AG09319 (cell line): ENCODE data around the gene HIVEP2.
A peak's percentile ranks its signal among the peaks of the same experiment; 100 is the strongest.

Experiments
- DNase-seq: peaks from one replicate; pipeline ENCODE4 v3.0.0-alpha.2; 2010; ENCODE audit warnings: low read depth; ENCODE audit errors: extremely low read depth
- TF ChIP-seq, protein P1 (sequence below): IDR thresholded peaks from 2 replicates; pipeline ENCODE4 v1.5.1; 2011; ENCODE audit warnings: low read depth, mild to moderate bottlenecking, inconsistent platforms, low read length, moderate library complexity

Gene HIVEP2

GRCh38 chr6:142820338-142821051, 124.5 kb downstream of the HIVEP2 start:
- TF ChIP-seq, protein P1, sequence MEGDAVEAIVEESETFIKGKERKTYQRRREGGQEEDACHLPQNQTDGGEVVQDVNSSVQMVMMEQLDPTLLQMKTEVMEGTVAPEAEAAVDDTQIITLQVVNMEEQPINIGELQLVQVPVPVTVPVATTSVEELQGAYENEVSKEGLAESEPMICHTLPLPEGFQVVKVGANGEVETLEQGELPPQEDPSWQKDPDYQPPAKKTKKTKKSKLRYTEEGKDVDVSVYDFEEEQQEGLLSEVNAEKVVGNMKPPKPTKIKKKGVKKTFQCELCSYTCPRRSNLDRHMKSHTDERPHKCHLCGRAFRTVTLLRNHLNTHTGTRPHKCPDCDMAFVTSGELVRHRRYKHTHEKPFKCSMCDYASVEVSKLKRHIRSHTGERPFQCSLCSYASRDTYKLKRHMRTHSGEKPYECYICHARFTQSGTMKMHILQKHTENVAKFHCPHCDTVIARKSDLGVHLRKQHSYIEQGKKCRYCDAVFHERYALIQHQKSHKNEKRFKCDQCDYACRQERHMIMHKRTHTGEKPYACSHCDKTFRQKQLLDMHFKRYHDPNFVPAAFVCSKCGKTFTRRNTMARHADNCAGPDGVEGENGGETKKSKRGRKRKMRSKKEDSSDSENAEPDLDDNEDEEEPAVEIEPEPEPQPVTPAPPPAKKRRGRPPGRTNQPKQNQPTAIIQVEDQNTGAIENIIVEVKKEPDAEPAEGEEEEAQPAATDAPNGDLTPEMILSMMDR: no peak
- DNase-seq: no peak

DNA sequence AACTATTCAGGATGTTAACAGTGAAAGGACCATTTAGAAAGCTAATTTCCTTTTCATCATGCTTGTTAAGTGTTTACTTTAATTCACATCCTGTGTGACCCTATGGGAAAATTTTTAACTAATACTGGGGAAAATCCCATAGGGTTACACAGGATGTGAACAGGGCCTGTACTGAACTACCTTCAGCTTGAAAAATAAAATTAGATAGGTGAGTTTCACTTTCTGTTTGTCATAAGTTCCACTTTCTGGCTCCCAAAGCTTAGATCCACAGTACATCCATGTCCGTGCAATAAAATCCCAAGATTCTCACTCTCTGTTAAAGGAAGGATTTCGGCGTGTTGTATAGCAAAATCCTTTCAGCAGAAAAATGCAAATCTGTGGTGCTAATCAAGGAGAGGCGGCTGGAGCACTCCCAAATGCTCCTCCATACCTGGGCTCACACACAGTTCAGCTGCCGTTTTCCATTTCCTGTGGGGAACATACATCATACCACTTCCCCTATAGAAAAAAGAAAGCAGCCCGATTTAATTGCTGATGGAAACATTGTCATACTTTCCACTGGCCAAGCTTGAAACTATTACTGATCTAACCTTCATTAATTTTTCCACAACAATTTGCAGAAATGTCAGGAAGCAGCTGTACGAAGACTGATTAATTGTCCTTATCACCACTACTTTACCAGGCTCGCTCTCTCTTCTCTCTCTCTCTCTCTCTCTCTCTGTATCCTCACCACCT, 125.2 kb downstream of the HIVEP2 start:
- no peak for DNase-seq

DNA sequence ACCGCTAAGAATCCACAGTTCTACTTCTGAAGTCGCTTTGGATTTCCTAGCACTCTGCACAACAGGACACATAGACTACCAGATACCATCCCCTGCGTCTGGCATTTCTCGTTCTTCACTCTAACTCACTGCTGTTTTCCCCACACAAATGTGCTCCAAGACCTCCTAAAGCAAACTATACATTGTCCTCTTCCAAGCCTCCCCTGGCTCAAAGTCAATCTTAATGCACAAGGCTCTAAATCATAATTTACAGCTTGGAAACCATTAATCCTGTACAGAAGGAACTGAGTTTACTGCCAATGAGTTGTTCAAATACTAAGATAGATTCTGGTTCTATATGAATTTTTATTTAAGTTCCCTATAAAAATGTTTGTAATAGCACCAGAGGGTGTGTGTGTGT, 128.5 kb downstream of the HIVEP2 start:
- DNase-seq: no peak
- TF ChIP-seq, protein P1: no peak

More for the DNA sequence above, 125.2 kb downstream of the HIVEP2 start:
- TF ChIP-seq, protein P1: no peak

DNA sequence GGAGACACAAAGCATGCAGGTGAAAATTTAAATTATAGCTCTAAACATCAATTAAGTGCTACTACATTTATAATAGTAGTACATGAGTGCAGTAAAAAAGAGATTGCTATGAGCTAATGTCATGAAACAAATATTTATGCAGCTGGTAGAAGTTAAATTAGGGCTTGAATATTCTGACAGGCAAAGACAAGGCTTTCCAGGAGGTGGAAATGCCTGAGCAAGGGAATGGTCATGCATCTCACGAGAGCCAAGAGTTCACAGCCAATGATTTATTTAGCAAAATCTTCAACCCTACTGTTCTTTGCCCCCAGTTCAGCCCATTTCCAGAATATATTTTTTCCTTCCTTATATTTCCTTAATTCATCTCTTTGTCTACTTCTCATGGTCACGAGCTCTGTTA, 128.9 kb downstream of the HIVEP2 start:
- DNase-seq: no peak

DNA sequence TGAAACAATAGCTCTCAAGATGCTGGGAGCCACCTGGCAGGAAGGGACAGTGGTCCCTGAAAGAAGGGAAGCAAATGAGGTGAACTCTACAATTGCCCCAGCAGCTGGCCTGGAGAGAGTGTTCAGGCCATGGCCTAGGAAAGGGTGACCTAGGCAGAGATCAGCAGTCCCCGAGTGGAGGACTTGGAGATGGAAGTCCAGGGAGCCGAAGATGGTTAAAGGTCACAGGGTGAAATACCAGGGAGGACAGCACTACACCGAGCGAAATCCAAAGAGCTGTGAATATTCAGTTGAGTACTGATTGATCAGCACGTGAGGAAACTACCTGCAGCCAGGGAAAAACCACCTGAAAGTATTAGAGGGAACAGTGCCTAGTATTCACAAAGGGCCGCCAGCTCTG, 133.1 kb downstream of the HIVEP2 start:
- DNase-seq: no peak
- TF ChIP-seq, protein P1: no peak

More for the DNA sequence above, 128.9 kb downstream of the HIVEP2 start:
- TF ChIP-seq, protein P1: no peak

GRCh38 chr6:142810952-142811514, 133.9 kb downstream of the HIVEP2 start:
- DNase-seq: peak; percentile 36
- TF ChIP-seq, protein P1: no peak

GRCh38 chr6:142809947-142810346, 135.0 kb downstream of the HIVEP2 start:
- TF ChIP-seq, protein P1: no peak
- DNase-seq: no peak
